Gastrocnemius medialis (tissue), 4 donors: ENCODE measurements around the gene CT47C1. TPM values are rescaled to one million over a fixed set of nuclear protein-coding genes. Genes with fewer than 3 reads are reported as not detected.

Source experiments
- total RNA-seq, 4 donors: library from RNA; depleted of rRNA; stranded (reverse); fragments of >200 nt; gene quantifications; one replicate each; pipeline versions ENCODE4 v1.1.0 to v1.2.3, GENCODE V29; 2016

CT47C1 gene
- total RNA-seq, 4 donors from 2014 or later, result not detected

Other genes with a start within 250 kb of the CT47C1 start
- gene ZCCHC12, start 249.2 kb upstream of the CT47C1 start, total RNA-seq, result not detected
- 10 to 100 TPM; 15.7 to 73.3 (median 42.3) TPM for gene LONRF3, start 98.4 kb upstream of the CT47C1 start, total RNA-seq
- not detected for gene KIAA1210, start 54.8 kb downstream of the CT47C1 start, total RNA-seq
- gene PGRMC1, start 163.3 kb downstream of the CT47C1 start, total RNA-seq, result 10 to 100 TPM; 11.4 to 14.4 (median 13.0) TPM